Prostate gland (tissue), 2 donors: ENCODE measurements around the gene CCDC174.

Experiments used
- POLR2A ChIP-seq: fragments of 450-650 bp; IDR thresholded peaks from one replicate; pipeline ENCODE4 v1.6.1; 2016; ENCODE audit warnings: antibody characterized with exemption, mild to moderate bottlenecking
- TF ChIP-seq, protein P1 (sequence below), 4 experiments: fragments of 200-600 bp in 2 of 4; fragments of 450-650 bp in 2 of 4; sonication (generic) in 2 of 4; IDR thresholded peaks; 1 replicate in 3 of 4; 2 replicates in 1 of 4; pipeline ENCODE4 v1.5.1; 2016 to 2019; ENCODE audit warnings: antibody characterized with exemption in 4 of 4, mild to moderate bottlenecking in 2 of 4, moderate library complexity in 2 of 4

DNA sequence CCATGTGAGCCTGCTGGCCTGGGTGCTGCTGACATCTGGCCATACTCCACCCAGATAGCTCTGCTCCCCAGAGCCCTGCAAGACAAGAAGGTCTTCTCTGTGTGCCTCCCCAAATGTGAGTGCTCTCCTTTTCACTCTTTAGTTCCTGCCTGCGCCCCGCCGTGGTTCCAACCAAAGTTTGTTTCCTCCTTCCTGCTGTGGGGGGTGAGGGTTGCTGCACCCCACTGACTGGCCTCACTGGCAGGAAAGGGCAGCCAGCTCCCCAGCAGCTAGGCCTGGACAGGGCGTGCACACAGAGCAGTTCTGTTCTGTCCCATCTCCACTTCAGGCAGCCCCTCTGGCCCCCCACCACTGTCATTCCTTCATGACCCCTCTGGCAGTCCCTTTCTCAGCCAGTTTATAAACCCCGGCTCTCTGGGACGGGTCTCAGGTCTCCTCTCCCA lies 5.4 kb upstream of the CCDC174 start:
- TF ChIP-seq POLR2A: no peak
- TF ChIP-seq, protein P1, sequence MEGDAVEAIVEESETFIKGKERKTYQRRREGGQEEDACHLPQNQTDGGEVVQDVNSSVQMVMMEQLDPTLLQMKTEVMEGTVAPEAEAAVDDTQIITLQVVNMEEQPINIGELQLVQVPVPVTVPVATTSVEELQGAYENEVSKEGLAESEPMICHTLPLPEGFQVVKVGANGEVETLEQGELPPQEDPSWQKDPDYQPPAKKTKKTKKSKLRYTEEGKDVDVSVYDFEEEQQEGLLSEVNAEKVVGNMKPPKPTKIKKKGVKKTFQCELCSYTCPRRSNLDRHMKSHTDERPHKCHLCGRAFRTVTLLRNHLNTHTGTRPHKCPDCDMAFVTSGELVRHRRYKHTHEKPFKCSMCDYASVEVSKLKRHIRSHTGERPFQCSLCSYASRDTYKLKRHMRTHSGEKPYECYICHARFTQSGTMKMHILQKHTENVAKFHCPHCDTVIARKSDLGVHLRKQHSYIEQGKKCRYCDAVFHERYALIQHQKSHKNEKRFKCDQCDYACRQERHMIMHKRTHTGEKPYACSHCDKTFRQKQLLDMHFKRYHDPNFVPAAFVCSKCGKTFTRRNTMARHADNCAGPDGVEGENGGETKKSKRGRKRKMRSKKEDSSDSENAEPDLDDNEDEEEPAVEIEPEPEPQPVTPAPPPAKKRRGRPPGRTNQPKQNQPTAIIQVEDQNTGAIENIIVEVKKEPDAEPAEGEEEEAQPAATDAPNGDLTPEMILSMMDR (IDR thresholded peaks at IDR 0.05): no peak
